CD14-positive monocyte (primary cell): Measurements from ENCODE around the gene KCNN3. TPM values are rescaled to one million over a fixed set of nuclear protein-coding genes. Genes with fewer than 3 reads are reported as not detected.
"Not testable (repeated sequence)": the region's sequence is repeated elsewhere in the genome, so short reads cannot be mapped to it uniquely, and the experiment has no call there.

Source experiments
- DNase-seq, 3 donors: peaks; one replicate each; pipeline ENCODE4 v3.0.0-alpha.2; 2011 to 2022
- H2AFZ ChIP-seq: 2 replicates; pipeline ENCODE4 v1.6.0; 2012; ENCODE audit warnings: mild to moderate bottlenecking, low read depth, low read length, inconsistent platforms; ENCODE audit not compliant: insufficient read depth, poor library complexity, severe bottlenecking
- H3K27ac ChIP-seq, 2 donors: 1 replicate in 1 of 2; 2 replicates in 1 of 2; pipeline ENCODE4 v1.5.1; 2012 to 2013; ENCODE audit warnings: low read length in 2 of 2, control low read depth in 1 of 2, inconsistent platforms in 1 of 2, low read depth in 1 of 2, mild to moderate bottlenecking in 1 of 2
- H3K27me3 ChIP-seq, 2 donors: one replicate each; pipeline versions ENCODE4 v1.6.0 to v1.6.1; 2011 to 2013; ENCODE audit warnings: low read length in 2 of 2; ENCODE audit not compliant: control insufficient read depth in 2 of 2, insufficient read depth in 2 of 2
- H3K36me3 ChIP-seq, 2 donors: replicated peaks in 1 of 2; 1 replicate in 1 of 2; 2 replicates in 1 of 2; pipeline versions ENCODE4 v1.5.1 to v1.6.1; 2012 to 2013; ENCODE audit warnings: low read length in 2 of 2, control low read depth in 1 of 2, inconsistent platforms in 1 of 2, mild to moderate bottlenecking in 1 of 2; ENCODE audit not compliant: insufficient read depth in 2 of 2, control insufficient read depth in 1 of 2
- H3K4me1 ChIP-seq, 2 donors: 1 replicate in 1 of 2; 2 replicates in 1 of 2; pipeline versions ENCODE4 v1.5.1 to v1.6.1; 2012 to 2013; ENCODE audit warnings: low read length in 2 of 2, control low read depth in 1 of 2, inconsistent platforms in 1 of 2, mild to moderate bottlenecking in 1 of 2, moderate library complexity in 1 of 2; ENCODE audit not compliant: insufficient read depth in 2 of 2, control insufficient read depth in 1 of 2
- H3K4me2 ChIP-seq: replicated peaks from 2 replicates; pipeline ENCODE3; 2012; ENCODE audit warnings: low read length, moderate library complexity, mild to moderate bottlenecking; ENCODE audit not compliant: poor library complexity, severe bottlenecking; ENCODE audit errors: extremely low read depth
- H3K4me3 ChIP-seq, 3 experiments: fragments of 200-600 bp in 1 of 3; sonication (generic) in 1 of 3; replicated peaks in 1 of 3; 1 replicate in 2 of 3; 2 replicates in 1 of 3; pipeline ENCODE4 v1.5.1; 2011 to 2013; ENCODE audit warnings: low read length in 3 of 3, mild to moderate bottlenecking in 3 of 3, control low read depth in 2 of 3, low read depth in 2 of 3, inconsistent platforms in 1 of 3, moderate library complexity in 1 of 3
- H3K79me2 ChIP-seq: 2 replicates; pipeline ENCODE4 v1.6.0; 2012; ENCODE audit warnings: mild to moderate bottlenecking, control low read depth, inconsistent platforms, low read length, moderate library complexity; ENCODE audit not compliant: insufficient read depth
- H3K9ac ChIP-seq: 2 replicates; pipeline ENCODE4 v1.6.0; 2017; ENCODE audit warnings: low read length, mild to moderate bottlenecking; ENCODE audit not compliant: insufficient read depth, poor library complexity, severe bottlenecking
- H3K9me3 ChIP-seq, 2 donors: replicated peaks in 1 of 2; 1 replicate in 1 of 2; 2 replicates in 1 of 2; pipeline versions ENCODE4 v1.5.1 to v1.6.1; 2012 to 2013; ENCODE audit warnings: low read length in 2 of 2, control low read depth in 1 of 2; ENCODE audit not compliant: control insufficient read depth in 1 of 2, insufficient read depth in 1 of 2
- H4K20me1 ChIP-seq: 2 replicates; pipeline ENCODE4 v1.6.0; 2012; ENCODE audit warnings: mild to moderate bottlenecking, low read length, control low read depth, moderate library complexity; ENCODE audit not compliant: insufficient read depth
- H3K27ac Mint-ChIP-seq, 7 donors: one replicate each; pipeline ENCODE4 v1.8.0; 2020; ENCODE audit warnings: mild to moderate bottlenecking in 7 of 7, mixed read lengths in 7 of 7, moderate library complexity in 6 of 7, inconsistent platforms in 2 of 7
- H3K27me3 Mint-ChIP-seq, 3 donors: one replicate each; pipeline ENCODE4 v1.8.0; 2021 to 2022; ENCODE audit warnings: low read depth in 3 of 3, mild to moderate bottlenecking in 3 of 3, mixed read lengths in 3 of 3, moderate library complexity in 3 of 3, inconsistent platforms in 1 of 3
- H3K36me3 Mint-ChIP-seq, 2 donors: one replicate each; pipeline ENCODE4 v1.8.0; 2020; ENCODE audit warnings: mixed read lengths in 2 of 2, inconsistent platforms in 1 of 2, mild to moderate bottlenecking in 1 of 2
- H3K4me1 Mint-ChIP-seq: one replicate; pipeline ENCODE4 v1.8.0; 2020; ENCODE audit warnings: mild to moderate bottlenecking, mixed read lengths
- H3K4me3 Mint-ChIP-seq, 2 donors: one replicate each; pipeline ENCODE4 v1.8.0; 2020; ENCODE audit warnings: mild to moderate bottlenecking in 2 of 2, mixed read lengths in 2 of 2, moderate library complexity in 1 of 2
- H3K9me3 Mint-ChIP-seq, 7 donors: one replicate each; pipeline ENCODE4 v1.8.0; 2020 to 2022; ENCODE audit warnings: mixed read lengths in 7 of 7, mild to moderate bottlenecking in 6 of 7, moderate library complexity in 6 of 7, inconsistent platforms in 2 of 7
- WGBS: methylation state at CpG from one replicate; pipeline ENCODE4 v1.1.5; 2013; ENCODE audit warnings: missing lambda C conversion rate; ENCODE audit not compliant: insufficient coverage; 5-methylcytosine and 5-hydroxymethylcytosine counted together
- intact Hi-C, 2 donors: fragments of 100-400 bp; cut with micrococcal nuclease; formaldehyde crosslinking; loops; one replicate each; pipeline versions ENCODE4 v1.15.0 to v1.15.1; 2023
- polyA plus RNA-seq, 3 donors: library from polyadenylated mRNA; depleted of rRNA in 1 of 3; unstranded in 2 of 3; stranded (reverse) in 1 of 3; fragments of 300-500 nt in 2 of 3; fragments of >200 nt in 1 of 3; fragmentation: Illumina TruSeq in 2 of 3; gene quantifications; 1 replicate in 2 of 3; 2 replicates in 1 of 3; pipeline ENCODE4 v1.2.3, GENCODE V29; 2012 to 2021

The KCNN3 gene
- polyA plus RNA-seq, 3 donors: not detected

DNA sequence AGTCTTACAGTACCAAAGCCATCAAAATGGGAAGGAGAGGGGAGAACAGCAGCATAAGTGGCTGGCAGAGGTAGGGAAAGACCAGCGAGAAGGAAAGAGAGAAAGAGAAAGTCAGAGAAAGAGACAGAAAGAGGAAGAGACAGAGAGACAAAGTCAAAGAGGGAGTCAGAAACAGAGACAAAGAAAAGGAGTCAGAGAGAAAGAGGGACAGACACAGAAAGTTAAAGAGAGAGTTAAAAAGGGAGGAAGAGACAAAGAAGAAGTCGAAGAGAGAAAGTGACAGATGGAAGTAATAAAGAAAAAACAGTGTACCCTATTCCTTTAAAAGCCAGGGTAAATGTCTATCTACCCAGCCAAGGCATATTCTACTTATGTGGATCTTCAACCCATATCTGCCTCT, 193.2 kb downstream of the KCNN3 start:
- H3K4me3 ChIP-seq, H3K4me2 ChIP-seq, H3K27ac ChIP-seq, H4K20me1 ChIP-seq, H2AFZ ChIP-seq, H3K9me3 Mint-ChIP-seq, H3K9me3 ChIP-seq, H3K36me3 Mint-ChIP-seq, H3K4me3 Mint-ChIP-seq, H3K27ac Mint-ChIP-seq, DNase-seq, intact Hi-C loops, H3K36me3 ChIP-seq, H3K79me2 ChIP-seq, H3K27me3 Mint-ChIP-seq, H3K4me1 Mint-ChIP-seq, H3K27me3 ChIP-seq, H3K4me1 ChIP-seq, H3K9ac ChIP-seq: not testable (repeated sequence)
- WGBS: 75% methylated on average over 1 of the region's 2 CpGs

DNA sequence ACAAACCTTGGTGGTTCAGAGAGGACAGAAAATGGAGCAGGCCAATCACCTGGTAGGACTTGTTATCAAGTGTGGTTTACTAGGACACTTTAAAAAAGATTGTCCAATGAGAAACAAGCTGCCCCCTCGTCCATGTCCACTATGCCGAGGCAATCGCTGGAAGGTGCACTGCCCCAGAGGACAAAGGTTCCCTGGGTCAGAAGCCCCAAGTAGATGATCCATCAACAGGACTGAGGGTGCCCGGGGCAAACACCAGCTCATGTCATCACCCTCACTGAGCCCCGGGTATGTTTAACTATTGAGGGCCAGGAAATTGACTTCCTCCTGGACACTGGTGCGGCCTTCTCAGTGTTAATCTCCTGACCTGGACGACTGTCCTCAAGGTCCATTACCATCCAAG, 195.6 kb downstream of the KCNN3 start:
- H3K9me3 ChIP-seq, H2AFZ ChIP-seq, H4K20me1 ChIP-seq, H3K4me2 ChIP-seq, H3K36me3 Mint-ChIP-seq, H3K4me3 ChIP-seq, H3K9ac ChIP-seq, H3K4me3 Mint-ChIP-seq, H3K4me1 Mint-ChIP-seq, H3K27me3 ChIP-seq, H3K36me3 ChIP-seq, H3K27ac ChIP-seq, DNase-seq, H3K79me2 ChIP-seq, H3K27me3 Mint-ChIP-seq, H3K4me1 ChIP-seq, H3K27ac Mint-ChIP-seq, H3K9me3 Mint-ChIP-seq, intact Hi-C loops: not testable (repeated sequence)
- 92% methylated on average over 3 of the region's 7 CpGs for WGBS

GRCh38 chr1:154672245-154672644, 197.8 kb downstream of the KCNN3 start:
- H3K27ac ChIP-seq, H3K4me3 ChIP-seq, H3K79me2 ChIP-seq, H3K27me3 ChIP-seq, H3K36me3 ChIP-seq, H3K9me3 ChIP-seq, H3K4me3 Mint-ChIP-seq, H2AFZ ChIP-seq, H3K36me3 Mint-ChIP-seq, H3K9me3 Mint-ChIP-seq, H3K27ac Mint-ChIP-seq, H3K4me2 ChIP-seq, H3K4me1 Mint-ChIP-seq, H3K27me3 Mint-ChIP-seq, H3K9ac ChIP-seq, H3K4me1 ChIP-seq, intact Hi-C loops, H4K20me1 ChIP-seq, DNase-seq: not testable (repeated sequence)
- 87% methylated on average over 5 of the region's 8 CpGs for WGBS

GRCh38 chr1:154671412-154671811, 198.7 kb downstream of the KCNN3 start:
- H3K4me3 Mint-ChIP-seq, H3K4me2 ChIP-seq, H3K27ac Mint-ChIP-seq, H3K27me3 ChIP-seq, H3K27me3 Mint-ChIP-seq, H3K9ac ChIP-seq, H3K27ac ChIP-seq, H3K36me3 ChIP-seq, DNase-seq, H3K79me2 ChIP-seq, H3K4me3 ChIP-seq, H3K36me3 Mint-ChIP-seq, H3K9me3 Mint-ChIP-seq, H3K4me1 ChIP-seq, H2AFZ ChIP-seq, H3K4me1 Mint-ChIP-seq, intact Hi-C loops, H4K20me1 ChIP-seq, H3K9me3 ChIP-seq: not testable (repeated sequence)
- WGBS: 80% methylated on average over 9 of the region's 9 CpGs
